ENCODE data around the gene ZNF576. TPM values are rescaled to one million over a fixed set of nuclear protein-coding genes. Genes with fewer than 3 reads are reported as not detected.
"Not testable (repeated sequence)": the region's sequence is repeated elsewhere in the genome, so short reads cannot be mapped to it uniquely, and the experiment has no call there.

Gene ZNF576
- total RNA-seq, 2 donors from 2014 or later: 15.9 to 19.6 TPM

DNA sequence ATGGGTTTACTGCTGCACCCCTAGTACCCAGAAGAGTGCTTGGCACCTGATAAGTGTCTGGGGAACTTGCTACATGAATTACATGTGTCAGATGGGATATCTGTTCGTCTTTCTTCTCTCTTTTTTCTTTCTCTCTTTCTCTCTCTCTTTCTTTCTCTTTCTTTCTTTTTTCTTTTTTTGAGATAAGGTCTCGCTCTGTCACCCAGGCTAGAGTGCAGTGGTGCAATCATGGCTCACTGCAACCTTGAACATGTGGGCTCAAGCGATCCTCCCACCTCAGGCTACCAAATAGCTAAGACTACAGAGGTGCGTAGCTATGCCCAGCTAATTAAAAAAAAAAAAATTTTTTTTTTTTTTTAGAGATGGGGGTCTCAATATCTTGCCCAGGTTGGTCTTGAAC is 37.1 kb downstream of the ZNF576 start:
- peak overlapping the region in 1 of 2 donors; percentile 78 for H3K27ac Mint-ChIP-seq
- no peaks in the 10 kb centered on the region for H3K36me3 Mint-ChIP-seq

GRCh38 chr19:43634068-43634467 is 37.7 kb downstream of the ZNF576 start:
- Mint-ChIP-seq H3K9me3 (no peaks in the 10 kb centered on the region), H3K36me3 (no peaks in the 10 kb centered on the region), H3K27ac (no peak overlapping the region)
- no peak for ATAC-seq
- no peak for DNase-seq (ENCODE audit: low spot score in 2 of 2)

More for the DNA sequence above, 37.1 kb downstream of the ZNF576 start:
- ATAC-seq (no peak), DNase-seq (ENCODE audit: low spot score in 2 of 2) (no peak)
- no peaks in the 10 kb centered on the region for H3K9me3 Mint-ChIP-seq

DNA sequence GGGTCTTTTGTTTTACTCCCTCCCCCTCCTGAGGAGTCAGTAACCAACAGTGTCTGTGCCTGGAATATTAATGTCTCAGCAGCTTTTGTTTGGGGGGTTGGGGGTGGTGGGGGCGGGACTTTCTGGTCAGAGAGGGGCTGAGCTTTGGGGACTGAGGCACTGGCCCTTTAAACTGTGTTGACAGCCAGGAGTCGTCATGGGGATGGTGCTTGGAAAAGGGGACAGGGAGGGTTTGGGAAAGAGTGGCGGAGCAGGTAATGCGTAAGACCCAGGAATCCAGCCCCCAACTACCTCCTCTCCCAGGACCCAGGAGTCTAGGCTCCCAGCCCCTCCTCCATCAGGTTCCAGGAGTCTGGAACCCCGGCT is 38.1 kb downstream of the ZNF576 start:
- no peak for DNase-seq (ENCODE audit: low spot score in 2 of 2)
- no peak overlapping the region for H3K27ac Mint-ChIP-seq
- no peak for ATAC-seq
- H3K9me3 Mint-ChIP-seq: no peaks in the 10 kb centered on the region
- no peaks in the 10 kb centered on the region for H3K36me3 Mint-ChIP-seq

DNA sequence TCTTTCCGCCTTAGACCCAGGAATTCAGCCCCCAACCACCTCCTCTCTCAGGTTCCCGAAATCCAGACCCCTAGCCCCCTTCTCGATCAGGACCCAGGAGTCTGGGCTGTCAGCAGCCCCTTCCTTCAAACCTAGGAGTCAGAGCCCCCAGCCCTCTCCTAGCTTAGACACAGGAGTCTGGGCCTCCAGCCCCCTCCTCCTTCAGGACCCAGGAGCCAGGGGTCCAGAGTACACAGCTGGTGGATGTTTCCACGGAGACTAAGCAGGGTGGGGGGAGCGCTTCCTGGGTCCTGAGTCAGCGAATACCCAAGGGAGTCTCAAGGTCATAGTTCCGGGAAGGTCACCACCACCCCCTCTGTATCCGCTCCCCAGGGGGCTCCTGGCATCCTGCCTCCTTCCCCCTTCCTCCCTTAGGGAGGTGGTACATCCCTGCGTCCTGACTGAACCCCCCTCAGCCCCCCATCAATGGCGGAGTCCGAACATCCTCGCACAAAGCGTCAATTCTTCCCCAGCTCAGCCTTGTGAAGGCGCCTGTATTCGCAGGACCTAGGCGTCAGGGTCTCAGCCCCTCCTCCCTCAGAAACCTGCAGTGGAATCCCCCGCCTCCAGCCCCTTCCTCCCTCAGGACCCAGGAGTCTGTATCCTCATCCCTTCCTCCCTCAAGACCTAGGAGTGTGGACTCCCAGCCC is 38.6 kb downstream of the ZNF576 start:
- H3K36me3 Mint-ChIP-seq: no peaks in the 10 kb centered on the region
- H3K27ac Mint-ChIP-seq: peak overlapping the region in 1 of 2 donors; percentile 37
- DNase-seq (ENCODE audit: low spot score in 2 of 2) (no peak), ATAC-seq (no peak)
- H3K9me3 Mint-ChIP-seq: no peaks in the 10 kb centered on the region

DNA sequence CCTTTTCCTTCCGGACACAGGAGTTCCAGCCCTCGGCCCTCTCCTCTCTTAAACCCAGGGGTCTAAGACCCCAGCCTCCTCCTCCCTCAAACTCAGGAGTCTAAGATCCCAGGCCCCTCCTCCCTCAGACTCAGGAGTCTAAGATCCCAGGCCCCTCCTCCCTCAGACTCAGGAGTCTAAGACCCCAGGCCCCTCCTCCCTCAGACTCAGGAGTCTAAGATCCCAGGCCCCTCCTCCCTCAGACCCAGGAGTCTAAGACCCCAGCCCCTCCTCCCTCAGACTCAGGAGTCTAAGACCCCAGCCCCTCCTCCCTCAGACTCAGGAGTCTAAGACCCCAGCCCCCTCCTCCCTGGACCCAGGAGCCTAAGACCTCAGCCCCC is 39.2 kb downstream of the ZNF576 start:
- not testable (repeated sequence) for H3K9me3 Mint-ChIP-seq; H3K36me3 Mint-ChIP-seq; DNase-seq (ENCODE audit: low spot score in 2 of 2); ATAC-seq
- peak overlapping the region in 1 of 2 donors; percentile 37 for H3K27ac Mint-ChIP-seq

- DNase-seq (ENCODE audit: low spot score in 2 of 2) (no peak), ATAC-seq (no peak)
- H3K9me3 Mint-ChIP-seq: no peaks in the 10 kb centered on the region
- H3K36me3 Mint-ChIP-seq: no peaks in the 10 kb centered on the region
- peak overlapping the region in 1 of 2 donors; percentile 37 for H3K27ac Mint-ChIP-seq
Measured at GRCh38 chr19:43636121-43636683, 39.8 kb downstream of the ZNF576 start.

GRCh38 chr19:43638214-43638994 is 42.0 kb downstream of the ZNF576 start:
- ATAC-seq (no peak), DNase-seq (ENCODE audit: low spot score in 2 of 2) (no peak)
- H3K9me3 Mint-ChIP-seq: no peaks in the 10 kb centered on the region
- H3K27ac Mint-ChIP-seq: no peak overlapping the region
- no peaks in the 10 kb centered on the region for H3K36me3 Mint-ChIP-seq

DNA sequence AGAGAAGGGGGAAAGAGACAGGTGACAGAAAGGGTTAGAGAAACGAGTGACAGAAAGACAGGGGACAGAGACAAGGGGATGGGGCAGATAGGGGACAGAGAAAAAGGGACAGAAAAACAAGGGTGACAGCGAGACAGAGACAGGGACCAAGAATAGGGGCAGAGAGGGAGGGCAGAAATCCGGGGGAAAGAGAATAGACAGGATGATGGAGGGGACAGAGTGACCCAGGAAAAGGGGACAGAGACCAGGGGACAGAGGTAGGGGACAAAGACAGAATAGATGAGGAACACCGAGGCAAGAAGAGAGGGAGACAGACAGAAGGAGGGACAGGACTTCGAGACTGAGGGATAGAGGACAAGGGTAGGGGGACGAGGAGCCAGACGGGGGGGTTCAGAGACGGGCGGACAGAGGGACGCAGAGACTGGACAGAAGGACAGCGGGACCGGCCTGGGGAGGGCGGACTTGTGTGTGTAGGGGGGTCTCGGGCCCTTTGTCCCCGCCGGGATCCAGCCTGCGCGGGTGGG is 42.7 kb downstream of the ZNF576 start:
- ATAC-seq (no peak), DNase-seq (ENCODE audit: low spot score in 2 of 2) (no peak)
- Mint-ChIP-seq H3K27ac (no peak overlapping the region), H3K36me3 (no peaks in the 10 kb centered on the region), H3K9me3 (no peaks in the 10 kb centered on the region)

DNA sequence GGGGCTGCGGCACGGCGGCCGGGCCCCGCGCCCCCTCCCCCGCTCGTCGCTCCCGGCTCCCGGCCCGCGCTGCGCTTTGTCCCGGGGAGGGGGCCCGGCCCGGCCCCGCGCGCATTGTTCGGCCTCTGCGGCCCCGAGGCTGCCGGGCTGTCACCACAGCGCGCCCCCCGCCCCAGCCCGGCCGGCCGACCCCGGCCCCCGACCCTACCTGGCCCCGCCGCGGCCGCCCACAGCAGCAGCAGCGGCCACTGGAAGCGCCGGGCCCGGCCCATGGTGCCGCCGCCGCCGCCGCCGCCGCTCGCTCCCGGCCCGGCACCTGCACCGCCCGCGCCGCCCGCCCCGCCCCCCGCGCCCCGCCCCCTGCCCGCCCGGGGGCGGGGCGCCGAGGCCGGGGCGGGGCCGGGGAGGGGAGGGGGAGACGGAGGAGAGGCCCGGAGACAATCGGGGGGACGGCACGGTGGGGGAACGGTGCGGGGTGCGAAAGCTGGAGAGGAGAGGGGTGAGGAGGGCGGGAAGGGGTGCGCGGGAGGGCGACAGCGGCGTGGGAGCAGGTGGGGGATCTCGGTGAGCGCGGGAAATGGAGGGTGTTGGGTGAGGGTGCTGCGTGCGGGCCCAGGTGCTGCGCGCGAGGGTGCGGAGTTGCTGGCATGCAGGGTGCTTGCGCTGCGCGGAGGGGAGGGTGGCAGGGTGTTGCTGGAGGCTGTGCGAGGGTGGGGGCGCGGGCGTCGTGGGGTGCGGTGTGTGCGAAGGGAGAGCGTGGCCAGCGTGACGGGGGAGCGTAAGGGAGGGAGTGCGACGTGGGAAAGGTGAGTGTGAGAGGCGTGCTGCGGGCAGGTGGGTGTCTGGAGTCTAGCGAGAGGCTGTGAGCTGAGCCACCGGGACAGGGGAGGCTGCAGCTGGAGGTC is 43.4 kb downstream of the ZNF576 start, which contains the start of gene CADM4:
Gene CADM4, minus strand, starts transcription at position 332 of the 905 bp plus-strand sequence. Its CDS starts 60 bp downstream, at position 272.
- peak within 1 kb of the TSS in 1 of 2 donors; percentile 36 for H3K27ac Mint-ChIP-seq
- H3K9me3 Mint-ChIP-seq: no peaks in the 10 kb centered on the region
- no peaks in the 10 kb centered on the region for H3K36me3 Mint-ChIP-seq
- ATAC-seq: peak; percentile 80 to 86
- DNase-seq (ENCODE audit: low spot score in 2 of 2): peak in 1 of 2 donors; percentile 34

DNA sequence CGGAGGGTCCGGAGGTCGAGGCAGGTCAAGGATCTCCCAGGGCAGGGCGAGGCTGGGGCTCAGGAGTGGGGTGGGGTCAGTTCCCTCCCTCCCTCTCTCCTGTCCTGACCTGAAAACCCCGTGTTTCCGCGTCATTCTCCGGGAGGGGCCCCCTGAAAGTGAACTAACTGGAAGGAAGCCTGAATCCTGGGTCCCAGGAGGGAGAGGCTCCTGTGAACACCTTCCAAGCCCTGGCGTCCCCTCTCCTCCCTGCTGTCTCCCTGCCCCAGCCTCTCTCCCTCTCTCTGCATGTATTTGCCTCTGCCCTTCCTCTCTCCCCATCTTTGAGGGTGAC is 44.0 kb downstream of the ZNF576 start:
- DNase-seq (ENCODE audit: low spot score in 2 of 2) (no peak), ATAC-seq (no peak)
- Mint-ChIP-seq H3K9me3 (no peaks in the 10 kb centered on the region), H3K27ac (peak overlapping the region in 1 of 2 donors; percentile 36), H3K36me3 (no peaks in the 10 kb centered on the region)

DNA sequence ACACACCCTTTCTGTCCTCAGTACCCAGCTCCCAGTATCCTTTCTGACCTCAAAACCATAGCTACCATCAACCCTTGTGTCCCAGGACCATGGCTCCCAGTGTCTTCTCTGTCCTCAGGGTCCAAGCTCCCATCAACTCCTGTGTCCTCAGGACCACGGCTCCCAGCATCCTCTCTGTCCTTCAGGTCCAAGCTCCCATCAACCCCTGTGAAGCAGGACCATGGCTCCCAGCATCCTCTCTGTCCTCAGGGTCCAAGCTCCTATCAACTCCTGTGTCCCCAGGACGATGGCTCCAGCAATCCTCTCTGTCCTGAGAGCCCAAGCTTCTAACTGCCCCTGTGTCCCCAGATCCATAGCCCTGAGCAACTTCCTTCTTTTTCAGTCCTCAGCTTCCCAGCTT is 44.9 kb downstream of the ZNF576 start:
- DNase-seq (ENCODE audit: low spot score in 2 of 2): no peak
- Mint-ChIP-seq H3K27ac (peak overlapping the region in 1 of 2 donors; percentile 3), H3K36me3 (peaks cover 3% of the 10 kb centered on the region in 2 donors), H3K9me3 (peaks cover 0 to 3% of the 10 kb centered on the region in 2 donors)
- ATAC-seq: no peak

DNA sequence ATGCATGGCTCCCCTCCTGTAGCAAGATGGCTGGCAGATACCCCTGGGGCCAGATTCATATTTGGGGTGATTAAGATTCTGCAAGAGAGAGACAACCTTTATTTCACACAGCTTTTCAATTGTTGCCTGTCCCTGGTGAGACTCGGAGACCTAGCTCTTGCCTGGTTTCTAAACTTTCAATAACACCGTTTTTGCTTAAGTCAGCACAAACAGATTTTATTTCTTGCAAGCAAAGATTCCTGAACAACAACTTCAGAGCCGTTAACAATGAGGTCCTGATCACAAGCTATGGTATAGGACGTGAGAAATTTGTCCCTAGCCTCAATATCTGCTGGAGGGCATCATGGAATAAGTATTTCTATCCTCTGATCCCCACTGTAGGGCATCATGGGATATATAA is 46.1 kb downstream of the ZNF576 start:
- no peak for ATAC-seq
- peaks cover 6 to 7% of the 10 kb centered on the region in 2 donors for H3K36me3 Mint-ChIP-seq
- peaks cover 0 to 4% of the 10 kb centered on the region in 2 donors for H3K9me3 Mint-ChIP-seq
- no peak for DNase-seq (ENCODE audit: low spot score in 2 of 2)
- no peak overlapping the region for H3K27ac Mint-ChIP-seq

- peaks cover 0 to 4% of the 10 kb centered on the region in 2 donors for H3K9me3 Mint-ChIP-seq
- H3K27ac Mint-ChIP-seq: no peak overlapping the region
- peaks cover 6 to 7% of the 10 kb centered on the region in 2 donors for H3K36me3 Mint-ChIP-seq
- ATAC-seq: no peak
- DNase-seq (ENCODE audit: low spot score in 2 of 2): no peak
Measured at GRCh38 chr19:43643326-43643725, 46.9 kb downstream of the ZNF576 start.

- peaks cover 0 to 4% of the 10 kb centered on the region in 2 donors for H3K9me3 Mint-ChIP-seq
- peaks cover 6 to 7% of the 10 kb centered on the region in 2 donors for H3K36me3 Mint-ChIP-seq
- H3K27ac Mint-ChIP-seq: no peak overlapping the region
- no peak for ATAC-seq
- no peak for DNase-seq (ENCODE audit: low spot score in 2 of 2)
Measured at GRCh38 chr19:43644181-43644580, 47.8 kb downstream of the ZNF576 start.

- Mint-ChIP-seq H3K27ac (no peak overlapping the region), H3K36me3 (peaks cover 6 to 7% of the 10 kb centered on the region in 2 donors), H3K9me3 (peaks cover 0 to 4% of the 10 kb centered on the region in 2 donors)
- no peak for ATAC-seq
- no peak for DNase-seq (ENCODE audit: low spot score in 2 of 2)
Measured at GRCh38 chr19:43648633-43649032, 52.2 kb downstream of the ZNF576 start.

GRCh38 chr19:43649514-43649913 is 53.1 kb downstream of the ZNF576 start:
- no peak for DNase-seq (ENCODE audit: low spot score in 2 of 2)
- ATAC-seq: no peak
- H3K27ac Mint-ChIP-seq: no peak overlapping the region
- H3K36me3 Mint-ChIP-seq: peaks cover 6 to 7% of the 10 kb centered on the region in 2 donors
- H3K9me3 Mint-ChIP-seq: peaks cover 0 to 4% of the 10 kb centered on the region in 2 donors

Measured in activated naive CD4-positive, alpha-beta T cell treated with anti-CD3 and anti-CD28 coated beads, Interleukin-2, amount 50 U/mL, for 72 hours (primary cell).